ENCODE data around the gene S100PBP.
A peak's percentile ranks its signal among the peaks of the same experiment; 100 is the strongest.

The S100PBP gene

GRCh38 chr1:32898958-32899357, 81.5 kb downstream of the S100PBP start:
- H3K4me3 ChIP-seq (ENCODE audit: low read depth, low read length) = no peak overlapping the region
- no peak for DNase-seq (ENCODE audit: low read depth)
- TF ChIP-seq CTCF (conservative IDR thresholded peaks at IDR 0.05; ENCODE audit: low read depth, low read length) = no peak

GRCh38 chr1:32899586-32900296, 82.3 kb downstream of the S100PBP start:
- H3K4me3 ChIP-seq (ENCODE audit: low read depth, low read length) = no peak overlapping the region
- no peak for TF ChIP-seq CTCF (conservative IDR thresholded peaks at IDR 0.05; ENCODE audit: low read depth, low read length)
- DNase-seq (ENCODE audit: low read depth) = no peak

GRCh38 chr1:32900371-32900955, 83.0 kb downstream of the S100PBP start:
- TF ChIP-seq CTCF (conservative IDR thresholded peaks at IDR 0.05; ENCODE audit: low read depth, low read length) = no peak
- H3K4me3 ChIP-seq (ENCODE audit: low read depth, low read length) = peak overlapping the region; percentile 61
- DNase-seq (ENCODE audit: low read depth) = no peak

- peak within 1 kb of the TSS; percentile 61 for H3K4me3 ChIP-seq (ENCODE audit: low read depth, low read length)
These were observed 83.7 kb downstream of the S100PBP start, which contains the start of gene TMEM54 for GRCh38 chr1:32900956-32901822. Gene TMEM54 (minus strand): TSS chr1:32901389. CDS start chr1:32901238, 151 bp downstream.

GRCh38 chr1:32901823-32902534, 84.5 kb downstream of the S100PBP start:
- no peak for TF ChIP-seq CTCF (conservative IDR thresholded peaks at IDR 0.05; ENCODE audit: low read depth, low read length)
- DNase-seq (ENCODE audit: low read depth) = no peak
- H3K4me3 ChIP-seq (ENCODE audit: low read depth, low read length) = peak overlapping the region; percentile 61

More at GRCh38 chr1:32900956-32901822, 83.7 kb downstream of the S100PBP start, which contains the start of gene TMEM54:
- DNase-seq (ENCODE audit: low read depth) = no peak
- TF ChIP-seq CTCF (conservative IDR thresholded peaks at IDR 0.05; ENCODE audit: low read depth, low read length) = no peak

GRCh38 chr1:32902535-32902920, 85.1 kb downstream of the S100PBP start:
- no peak for DNase-seq (ENCODE audit: low read depth)
- no peak overlapping the region for H3K4me3 ChIP-seq (ENCODE audit: low read depth, low read length)
- no peak for TF ChIP-seq CTCF (conservative IDR thresholded peaks at IDR 0.05; ENCODE audit: low read depth, low read length)
